ENCODE data around the gene DCTN5.

DNA sequence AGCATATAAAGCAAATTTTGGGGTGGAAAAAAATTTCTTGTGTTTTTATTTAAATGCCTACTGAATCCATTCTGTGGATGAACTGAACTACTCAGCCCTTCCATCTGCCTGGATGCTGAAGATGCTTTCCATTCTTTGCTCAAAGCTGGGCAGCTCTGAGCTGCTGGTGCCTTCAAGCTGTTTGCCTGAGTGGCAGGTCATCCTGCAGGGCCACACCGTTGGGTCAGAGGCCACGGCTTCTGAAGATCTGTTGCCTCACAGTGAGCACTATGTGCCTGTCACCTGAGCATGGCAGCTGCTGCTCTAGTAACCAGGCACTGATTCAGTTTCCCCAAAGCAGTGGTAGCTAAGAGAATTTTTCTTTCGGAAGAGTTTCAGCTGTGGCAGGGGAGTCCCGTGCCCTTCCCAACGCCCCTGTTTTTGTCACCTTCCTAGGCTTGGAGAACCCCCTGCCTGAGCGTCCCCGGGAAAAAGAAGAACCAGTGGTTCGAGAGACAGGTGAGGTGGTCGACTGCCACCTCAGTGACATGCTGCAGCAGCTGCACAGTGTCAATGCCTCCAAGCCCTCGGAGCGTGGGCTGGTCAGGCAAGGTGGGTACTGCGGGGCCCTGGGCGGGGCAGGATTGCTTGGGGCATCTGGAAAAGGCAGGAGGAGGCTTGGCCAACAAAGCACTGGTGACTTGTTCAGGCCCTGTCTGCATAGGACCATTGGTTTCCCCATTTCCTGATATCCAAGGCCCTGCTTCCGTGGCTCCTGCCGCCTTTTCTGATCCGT is 46.0 kb downstream of the DCTN5 start:
- no peak for TF ChIP-seq POLR2AphosphoS5 (IDR thresholded peaks at IDR 0.05; ENCODE audit: borderline replicate concordance, low read depth, low read length)
- no peak for TF ChIP-seq EZH2 (IDR thresholded peaks at IDR 0.05)
- TF ChIP-seq FOXP2 (optimal IDR thresholded peaks at IDR 0.05; ENCODE audit: control extremely low read depth, extremely low read length, insufficient read depth): no peak

Measured in SK-N-MC (cell line).